Measurements from ENCODE around the gene CLEC4C. TPM values are rescaled to one million over a fixed set of nuclear protein-coding genes. Genes with fewer than 3 reads are reported as not detected.

Gene CLEC4C
- total and polyA plus RNA-seq, 2 experiments from 2014 or later, result not detected

DNA sequence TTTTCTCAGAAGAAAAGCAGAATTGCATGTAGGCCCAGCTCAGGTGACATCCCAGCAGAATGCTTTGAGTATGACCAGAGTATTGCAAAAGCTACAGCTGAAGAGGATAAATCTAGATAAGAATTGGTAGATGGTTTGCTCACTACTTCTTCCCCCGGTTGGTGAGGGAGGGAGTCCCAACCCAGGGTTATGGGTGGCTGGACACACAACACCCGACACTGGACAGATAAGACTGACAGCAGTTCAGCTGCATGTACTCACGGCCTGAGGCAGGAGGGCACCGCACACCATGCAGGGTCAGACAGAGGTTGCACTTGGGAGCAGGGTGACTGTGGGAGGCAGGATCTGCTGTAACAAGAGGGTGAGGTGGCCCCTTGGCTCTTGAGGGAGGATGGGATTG, 1.7 kb upstream of the CLEC4C start:
- peaks cover 6% of the 10 kb centered on the region; the same call in 1 of the 3 replicates for H3K4me1 Mint-ChIP-seq
- H3K27ac Mint-ChIP-seq, result peak overlapping the region; percentile 58; the same call in 1 of the 2 replicates
- H3K36me3 ChIP-seq (ENCODE audit: insufficient read depth), result no peaks in the 10 kb centered on the region
- no peaks in the 10 kb centered on the region for H3K4me1 ChIP-seq (ENCODE audit: insufficient read depth)
- H3K9me3 Mint-ChIP-seq, result peaks cover 14% of the 10 kb centered on the region
- peaks cover 9% of the 10 kb centered on the region for H3K27me3 Mint-ChIP-seq (ENCODE audit: insufficient read depth, low read depth, poor library complexity)
- H3F3A ChIP-seq (replicated peaks; ENCODE audit: low read depth), result peaks cover 7% of the 10 kb centered on the region; the same call in 1 of the 2 replicates
- H3K27me3 ChIP-seq (ENCODE audit: insufficient read depth), result no peaks in the 10 kb centered on the region
- no peak overlapping the region for H3K4me3 Mint-ChIP-seq
- peak overlapping the region; percentile 69 for H2AFZ ChIP-seq
- no peak overlapping the region for H3K27ac ChIP-seq (ENCODE audit: low read depth)
- no peaks in the 10 kb centered on the region for H4K20me1 ChIP-seq (replicated peaks; ENCODE audit: insufficient read depth)
- no peaks in the 10 kb centered on the region for H3K9me2 ChIP-seq (ENCODE audit: insufficient read depth)
- no peak for DNase-seq (ENCODE audit: low spot score)
- no peak overlapping the region for H3K4me3 ChIP-seq
- H3K4me2 ChIP-seq, result no peak overlapping the region
- no peaks in the 10 kb centered on the region for H3K79me2 ChIP-seq (replicated peaks; ENCODE audit: insufficient read depth)
- TF ChIP-seq ZNF331 (CRISPR knock-in tag; IDR thresholded peaks at IDR 0.05; ENCODE audit: low read depth) (no peak), JUNB (IDR thresholded peaks at IDR 0.05; ENCODE audit: unreplicated experiment) (no peak), EZH2 (IDR thresholded peaks at IDR 0.05; ENCODE audit: low read depth, unreplicated experiment) (no peak), POLR2AphosphoS5 (IDR thresholded peaks at IDR 0.05; ENCODE audit: low read depth) (no peak)
- TF ChIP-seq, protein P1, sequence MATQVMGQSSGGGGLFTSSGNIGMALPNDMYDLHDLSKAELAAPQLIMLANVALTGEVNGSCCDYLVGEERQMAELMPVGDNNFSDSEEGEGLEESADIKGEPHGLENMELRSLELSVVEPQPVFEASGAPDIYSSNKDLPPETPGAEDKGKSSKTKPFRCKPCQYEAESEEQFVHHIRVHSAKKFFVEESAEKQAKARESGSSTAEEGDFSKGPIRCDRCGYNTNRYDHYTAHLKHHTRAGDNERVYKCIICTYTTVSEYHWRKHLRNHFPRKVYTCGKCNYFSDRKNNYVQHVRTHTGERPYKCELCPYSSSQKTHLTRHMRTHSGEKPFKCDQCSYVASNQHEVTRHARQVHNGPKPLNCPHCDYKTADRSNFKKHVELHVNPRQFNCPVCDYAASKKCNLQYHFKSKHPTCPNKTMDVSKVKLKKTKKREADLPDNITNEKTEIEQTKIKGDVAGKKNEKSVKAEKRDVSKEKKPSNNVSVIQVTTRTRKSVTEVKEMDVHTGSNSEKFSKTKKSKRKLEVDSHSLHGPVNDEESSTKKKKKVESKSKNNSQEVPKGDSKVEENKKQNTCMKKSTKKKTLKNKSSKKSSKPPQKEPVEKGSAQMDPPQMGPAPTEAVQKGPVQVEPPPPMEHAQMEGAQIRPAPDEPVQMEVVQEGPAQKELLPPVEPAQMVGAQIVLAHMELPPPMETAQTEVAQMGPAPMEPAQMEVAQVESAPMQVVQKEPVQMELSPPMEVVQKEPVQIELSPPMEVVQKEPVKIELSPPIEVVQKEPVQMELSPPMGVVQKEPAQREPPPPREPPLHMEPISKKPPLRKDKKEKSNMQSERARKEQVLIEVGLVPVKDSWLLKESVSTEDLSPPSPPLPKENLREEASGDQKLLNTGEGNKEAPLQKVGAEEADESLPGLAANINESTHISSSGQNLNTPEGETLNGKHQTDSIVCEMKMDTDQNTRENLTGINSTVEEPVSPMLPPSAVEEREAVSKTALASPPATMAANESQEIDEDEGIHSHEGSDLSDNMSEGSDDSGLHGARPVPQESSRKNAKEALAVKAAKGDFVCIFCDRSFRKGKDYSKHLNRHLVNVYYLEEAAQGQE (IDR thresholded peaks at IDR 0.05; ENCODE audit: unreplicated experiment), result no peak
- no peak for ATAC-seq
- H3K36me3 Mint-ChIP-seq (ENCODE audit: low read depth), result peaks cover 10% of the 10 kb centered on the region

DNA sequence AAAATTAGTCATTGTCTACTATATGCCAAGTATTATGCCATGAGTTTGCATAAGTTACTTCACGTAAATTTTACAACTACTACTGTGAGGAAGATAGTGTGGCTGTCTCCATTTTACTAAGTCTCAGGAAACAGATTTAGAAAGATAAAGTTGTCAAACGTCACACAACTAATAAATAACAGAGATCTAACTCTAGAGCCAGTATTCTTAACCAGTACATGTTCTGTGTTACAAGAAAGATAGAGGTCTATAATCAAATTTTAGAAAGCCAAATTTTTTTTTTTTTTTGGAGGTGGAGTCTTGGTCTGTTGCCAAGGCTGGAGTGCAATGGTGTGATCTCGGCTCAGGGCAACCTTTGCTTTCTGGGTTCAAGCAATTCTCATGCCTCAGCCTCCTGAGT, 14.2 kb downstream of the CLEC4C start:
- DNase-seq (ENCODE audit: low spot score) (no peak), ATAC-seq (no peak)
- Mint-ChIP-seq H3K27me3 (ENCODE audit: insufficient read depth, low read depth, poor library complexity) (no peaks in the 10 kb centered on the region), H3K9me3 (no peaks in the 10 kb centered on the region; the same call in 2 of the 3 replicates), H3K4me3 (no peak overlapping the region), H3K27ac (no peak overlapping the region), H3K36me3 (ENCODE audit: low read depth) (no peaks in the 10 kb centered on the region), H3K4me1 (peaks cover 16% of the 10 kb centered on the region)
- no peaks in the 10 kb centered on the region for H3K9me2 ChIP-seq (ENCODE audit: insufficient read depth)
- no peak for TF ChIP-seq EZH2 (IDR thresholded peaks at IDR 0.05; ENCODE audit: low read depth, unreplicated experiment)
- no peak overlapping the region for H3K4me3 ChIP-seq
- no peaks in the 10 kb centered on the region for H3K36me3 ChIP-seq (ENCODE audit: insufficient read depth)
- no peaks in the 10 kb centered on the region for H4K20me1 ChIP-seq (replicated peaks; ENCODE audit: insufficient read depth)
- no peak overlapping the region for H3K4me2 ChIP-seq
- no peak overlapping the region for H3K27ac ChIP-seq (ENCODE audit: low read depth)
- no peak overlapping the region for H2AFZ ChIP-seq
- peaks cover 11% of the 10 kb centered on the region for H3K4me1 ChIP-seq (ENCODE audit: insufficient read depth)
- H3F3A ChIP-seq (replicated peaks; ENCODE audit: low read depth), result no peaks in the 10 kb centered on the region
- H3K79me2 ChIP-seq (replicated peaks; ENCODE audit: insufficient read depth), result no peaks in the 10 kb centered on the region
- H3K27me3 ChIP-seq (ENCODE audit: insufficient read depth), result no peaks in the 10 kb centered on the region

DNA sequence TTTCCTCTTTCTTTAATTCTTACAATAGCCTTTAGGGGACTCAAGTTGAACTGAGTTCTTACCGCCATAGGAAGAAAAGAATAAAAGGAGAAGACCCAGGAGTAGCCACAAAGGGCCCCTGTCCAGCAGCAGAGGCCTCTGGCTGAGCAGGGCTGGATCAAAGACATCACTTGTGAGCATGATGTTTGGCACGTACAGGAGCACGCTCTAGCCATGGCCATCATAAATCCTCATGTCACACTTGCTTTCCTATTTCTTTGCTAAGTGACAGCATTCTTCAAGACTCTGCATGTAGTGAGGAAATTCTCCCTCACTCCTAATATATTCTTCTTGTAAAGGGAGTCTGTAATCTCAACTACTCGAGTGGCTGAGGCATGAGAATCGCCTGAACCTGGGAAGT, 15.7 kb downstream of the CLEC4C start:
- Mint-ChIP-seq H3K27ac (no peak overlapping the region), H3K36me3 (ENCODE audit: low read depth) (peaks cover 4% of the 10 kb centered on the region; the same call in 2 of the 3 replicates), H3K9me3 (no peaks in the 10 kb centered on the region; the same call in 2 of the 3 replicates), H3K27me3 (ENCODE audit: insufficient read depth, low read depth, poor library complexity) (no peaks in the 10 kb centered on the region), H3K4me1 (peaks cover 16% of the 10 kb centered on the region), H3K4me3 (no peak overlapping the region)
- ATAC-seq, result peak; percentile 41; the same call in 1 of the 3 replicates
- Histone ChIP-seq H4K20me1 (replicated peaks; ENCODE audit: insufficient read depth) (no peaks in the 10 kb centered on the region), H3K79me2 (replicated peaks; ENCODE audit: insufficient read depth) (no peaks in the 10 kb centered on the region), H3K27ac (ENCODE audit: low read depth) (no peak overlapping the region), H3K4me3 (no peak overlapping the region), H3K9me2 (ENCODE audit: insufficient read depth) (no peaks in the 10 kb centered on the region), H3K4me2 (no peak overlapping the region), H3K4me1 (ENCODE audit: insufficient read depth) (peaks cover 11% of the 10 kb centered on the region), H3K27me3 (ENCODE audit: insufficient read depth) (no peaks in the 10 kb centered on the region), H2AFZ (peak overlapping the region; percentile 90), H3F3A (replicated peaks; ENCODE audit: low read depth) (no peaks in the 10 kb centered on the region), H3K36me3 (ENCODE audit: insufficient read depth) (no peaks in the 10 kb centered on the region)
- DNase-seq (ENCODE audit: low spot score), result no peak
- TF ChIP-seq, protein P1 (IDR thresholded peaks at IDR 0.05; ENCODE audit: unreplicated experiment), result no peak
- no peak for TF ChIP-seq JUNB (IDR thresholded peaks at IDR 0.05; ENCODE audit: unreplicated experiment)
- TF ChIP-seq EZH2phosphoT487 (IDR thresholded peaks at IDR 0.05; ENCODE audit: unreplicated experiment), result no peak
